A673 (cell line): ENCODE measurements around the gene CPA2. TPM values are rescaled to one million over a fixed set of nuclear protein-coding genes. Genes with fewer than 3 reads are reported as not detected.

Source experiments
- BruUV-seq: library from RNA; stranded (reverse); fragments of 400-500 nt; replicated peaks from 2 replicates; lab custom pipeline; 2021; lab: Mats Ljungman, UMichigan
- CTCF ChIA-PET: fragments of 300-600 bp; sonication (Branson Sonifier 250); formaldehyde crosslinking; loops from one replicate; lab custom pipeline; 2022; ENCODE audit warnings: antibody characterized with exemption; lab: Charles Lee
- POLR2A ChIA-PET: fragments of 300-600 bp; sonication (Branson Sonifier 250); formaldehyde crosslinking; loops from one replicate; lab custom pipeline; 2022; ENCODE audit warnings: antibody characterized with exemption; ENCODE audit not compliant: low non-redundant PET; lab: Charles Lee
- DNase-seq: peaks from one replicate; pipeline ENCODE4 v3.0.0-alpha.2; 2015; ENCODE audit warnings: low spot score
- H3K27ac ChIP-seq: fragments of 200-600 bp; sonication (generic); 2 replicates; pipeline ENCODE4 v1.5.1; 2016; ENCODE audit warnings: mixed run types, low read depth, mild to moderate bottlenecking, mixed read lengths, antibody characterized with exemption, low read length; ENCODE audit not compliant: poor library complexity, severe bottlenecking
- H3K27me3 ChIP-seq: fragments of 200-600 bp; sonication (generic); replicated peaks from 2 replicates; pipeline ENCODE4 v1.6.1; 2017; ENCODE audit warnings: mixed run types, low read depth, mild to moderate bottlenecking, mixed read lengths, antibody characterized with exemption, low read length; ENCODE audit not compliant: insufficient read depth, poor library complexity
- H3K36me3 ChIP-seq: fragments of 200-600 bp; sonication (generic); 2 replicates; pipeline ENCODE4 v1.6.1; 2016; ENCODE audit warnings: mixed run types, mild to moderate bottlenecking, mixed read lengths, antibody characterized with exemption, low read length; ENCODE audit not compliant: insufficient read depth, poor library complexity, severe bottlenecking
- H3K4me1 ChIP-seq: fragments of 200-600 bp; sonication (generic); 2 replicates; pipeline ENCODE4 v1.6.1; 2017; ENCODE audit warnings: mixed run types, mild to moderate bottlenecking, mixed read lengths, antibody characterized with exemption, low read length; ENCODE audit not compliant: insufficient read depth, poor library complexity, severe bottlenecking
- H3K4me3 ChIP-seq: fragments of 200-600 bp; sonication (generic); 2 replicates; pipeline ENCODE4 v1.5.1; 2016; ENCODE audit warnings: low read depth, mixed run types, mild to moderate bottlenecking, mixed read lengths, low read length; ENCODE audit not compliant: poor library complexity, severe bottlenecking
- H3K9me3 ChIP-seq: fragments of 200-600 bp; sonication (generic); 2 replicates; pipeline ENCODE4 v1.6.1; 2016; ENCODE audit warnings: mixed run types, low read depth, mild to moderate bottlenecking, mixed read lengths, antibody characterized with exemption, low read length; ENCODE audit not compliant: poor library complexity, severe bottlenecking
- EZH2 ChIP-seq: fragments of 200-600 bp; sonication (generic); IDR thresholded peaks from 2 replicates; pipeline ENCODE4 v1.6.1; 2017; ENCODE audit warnings: borderline replicate concordance, low read depth, mild to moderate bottlenecking, mixed read lengths, antibody characterized with exemption, low read length; ENCODE audit not compliant: poor library complexity, severe bottlenecking
- intact Hi-C: fragments of 100-400 bp; cut with micrococcal nuclease; formaldehyde crosslinking; loops from one replicate; pipeline ENCODE4 v1.10.0; 2022; ENCODE audit not compliant: unreplicated experiment
- total RNA-seq: library from RNA; stranded (reverse); gene quantifications from 2 replicates; pipeline ENCODE4 v1.2.3, GENCODE V29; 2021
- TF ChIP-seq, protein P1 (sequence below): fragments of 300-800, 200-600 bp; sonication (generic); conservative IDR thresholded peaks from 2 replicates; pipeline ENCODE4 v1.5.1; 2017; ENCODE audit warnings: low read depth, mild to moderate bottlenecking, antibody characterized with exemption, low read length, moderate library complexity, mixed read lengths

CPA2 gene
- total RNA-seq, 1 experiment from 2014 or later: 0.43 TPM

DNA sequence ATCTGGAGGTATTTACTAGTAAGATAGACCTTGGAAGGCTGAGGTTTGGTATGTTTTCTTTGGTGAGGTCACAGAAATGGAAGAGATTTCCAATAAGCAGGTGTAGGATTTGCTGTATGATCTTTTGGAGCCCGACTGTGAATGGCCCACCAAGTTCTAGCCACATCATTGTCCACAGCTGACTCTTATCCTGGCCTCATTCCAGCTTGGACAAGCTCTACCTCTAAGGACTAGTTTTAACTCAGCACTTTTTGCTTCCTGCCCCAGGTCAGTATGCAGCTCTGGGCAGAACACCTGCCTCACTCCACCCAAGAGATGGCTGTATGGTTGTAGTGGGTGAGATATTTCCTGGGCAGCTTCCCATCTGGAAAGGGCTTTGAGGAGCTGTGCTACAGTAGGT is 20.2 kb downstream of the CPA2 start:
- CTCF ChIA-PET: no interaction called here
- Histone ChIP-seq H3K36me3 (no peaks in the 10 kb centered on the region), H3K4me3 (no peak overlapping the region), H3K9me3 (no peaks in the 10 kb centered on the region), H3K27ac (no peak overlapping the region), H3K27me3 (no peaks in the 10 kb centered on the region), H3K4me1 (no peaks in the 10 kb centered on the region)
- no peak for DNase-seq
- intact Hi-C loops: no loop called here
- TF ChIP-seq, protein P1, sequence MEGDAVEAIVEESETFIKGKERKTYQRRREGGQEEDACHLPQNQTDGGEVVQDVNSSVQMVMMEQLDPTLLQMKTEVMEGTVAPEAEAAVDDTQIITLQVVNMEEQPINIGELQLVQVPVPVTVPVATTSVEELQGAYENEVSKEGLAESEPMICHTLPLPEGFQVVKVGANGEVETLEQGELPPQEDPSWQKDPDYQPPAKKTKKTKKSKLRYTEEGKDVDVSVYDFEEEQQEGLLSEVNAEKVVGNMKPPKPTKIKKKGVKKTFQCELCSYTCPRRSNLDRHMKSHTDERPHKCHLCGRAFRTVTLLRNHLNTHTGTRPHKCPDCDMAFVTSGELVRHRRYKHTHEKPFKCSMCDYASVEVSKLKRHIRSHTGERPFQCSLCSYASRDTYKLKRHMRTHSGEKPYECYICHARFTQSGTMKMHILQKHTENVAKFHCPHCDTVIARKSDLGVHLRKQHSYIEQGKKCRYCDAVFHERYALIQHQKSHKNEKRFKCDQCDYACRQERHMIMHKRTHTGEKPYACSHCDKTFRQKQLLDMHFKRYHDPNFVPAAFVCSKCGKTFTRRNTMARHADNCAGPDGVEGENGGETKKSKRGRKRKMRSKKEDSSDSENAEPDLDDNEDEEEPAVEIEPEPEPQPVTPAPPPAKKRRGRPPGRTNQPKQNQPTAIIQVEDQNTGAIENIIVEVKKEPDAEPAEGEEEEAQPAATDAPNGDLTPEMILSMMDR: no peak
- TF ChIP-seq EZH2: no peak
- BruUV-seq: no TSS peak
- POLR2A ChIA-PET: no interaction called here

DNA sequence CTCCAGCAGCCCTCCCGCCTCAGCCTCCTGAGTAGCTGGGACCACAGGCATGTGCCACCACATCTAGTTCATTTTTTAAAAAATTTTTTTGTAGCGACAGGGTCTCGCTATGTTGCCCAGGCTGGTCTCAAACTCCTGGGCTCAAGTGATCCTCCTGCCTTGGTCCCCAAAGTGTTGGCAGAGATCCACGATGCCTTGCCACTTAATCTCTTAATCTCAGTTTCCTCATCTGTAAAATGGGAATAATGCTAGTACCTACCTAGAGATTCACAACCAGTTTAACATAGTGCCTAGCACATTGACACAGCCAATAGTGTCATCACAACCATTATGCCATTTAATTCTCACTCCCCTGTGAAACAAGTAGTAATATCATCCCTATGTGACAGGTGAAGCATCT is 21.5 kb downstream of the CPA2 start:
- no peak for TF ChIP-seq EZH2
- TF ChIP-seq, protein P1: no peak
- DNase-seq: no peak
- ChIA-PET POLR2A (no interaction called here), CTCF (no interaction called here)
- no peaks in the 10 kb centered on the region for H3K36me3 ChIP-seq
- intact Hi-C loops: no loop called here
- H3K27me3 ChIP-seq: no peaks in the 10 kb centered on the region
- no peaks in the 10 kb centered on the region for H3K4me1 ChIP-seq
- no TSS peak for BruUV-seq
- H3K4me3 ChIP-seq: no peak overlapping the region
- no peaks in the 10 kb centered on the region for H3K9me3 ChIP-seq
- no peak overlapping the region for H3K27ac ChIP-seq

DNA sequence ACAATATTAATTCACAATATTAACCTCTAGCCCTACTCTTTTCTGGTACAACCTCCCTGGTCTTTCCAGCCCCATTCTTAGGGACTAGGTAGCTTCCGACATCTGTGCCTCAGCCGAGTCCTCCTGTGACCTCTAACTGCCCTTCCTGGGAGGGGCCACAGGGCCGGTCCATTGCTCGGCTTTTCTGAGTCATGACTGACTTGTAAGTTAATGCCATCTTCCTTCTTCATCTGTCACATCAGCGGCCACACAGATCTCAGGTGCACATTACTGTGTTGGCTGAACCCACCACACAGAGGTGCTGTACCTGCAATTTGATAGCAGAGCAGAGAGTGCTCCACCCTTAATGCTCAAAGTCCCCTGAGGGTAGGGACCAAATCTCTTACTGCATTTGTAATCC is 22.2 kb downstream of the CPA2 start:
- Histone ChIP-seq H3K27me3 (no peaks in the 10 kb centered on the region), H3K27ac (no peak overlapping the region), H3K4me1 (no peaks in the 10 kb centered on the region), H3K36me3 (no peaks in the 10 kb centered on the region), H3K4me3 (no peak overlapping the region), H3K9me3 (no peaks in the 10 kb centered on the region)
- BruUV-seq: no TSS peak
- ChIA-PET CTCF (no interaction called here), POLR2A (no interaction called here)
- no peak for TF ChIP-seq EZH2
- TF ChIP-seq, protein P1: no peak
- intact Hi-C loops: no loop called here
- DNase-seq: no peak
